Mammary epithelial cell (primary cell): ENCODE data around the gene SPEG.

Source experiments
- CTCF ChIP-seq, 2 donors: IDR thresholded peaks in 1 of 2; conservative IDR thresholded peaks in 1 of 2; 2 replicates each; pipeline ENCODE4 v1.5.1; 2011 to 2012; ENCODE audit warnings: inconsistent platforms in 2 of 2, low read length in 2 of 2, mild to moderate bottlenecking in 2 of 2, control low read depth in 1 of 2, low read depth in 1 of 2; ENCODE audit not compliant: insufficient read depth in 1 of 2; ENCODE audit errors: extremely low read depth in 1 of 2
- EZH2 ChIP-seq: IDR thresholded peaks from 2 replicates; pipeline ENCODE4 v1.6.1; 2012; ENCODE audit warnings: low read length, inconsistent platforms, borderline replicate concordance

- TF ChIP-seq CTCF (conservative IDR thresholded peaks at IDR 0.05 in 1 of 2, IDR thresholded peaks at IDR 0.05 in 1 of 2; ENCODE audit: extremely low read depth in 1 of 2, insufficient read depth in 1 of 2, low read depth in 1 of 2, low read length in 2 of 2) (no peak), EZH2 (no peak)
Measured at GRCh38 chr2:219490186-219490585, 55.5 kb downstream of the SPEG start.
